Ishikawa (cell line): ENCODE results near the gene ZFAND5.

Experiments
- CEBPB ChIP-seq: IDR thresholded peaks from 2 replicates; pipeline ENCODE4 v1.6.1; 2012
- CREB1 ChIP-seq: IDR thresholded peaks from 2 replicates; pipeline ENCODE4 v1.6.1; 2012; ENCODE audit warnings: low read depth
- EGR1 ChIP-seq: IDR thresholded peaks from 2 replicates; pipeline ENCODE4 v1.6.1; 2012
- EP300 ChIP-seq: IDR thresholded peaks from 2 replicates; pipeline ENCODE4 v1.6.1; 2012; ENCODE audit warnings: borderline replicate concordance
- FOXM1 ChIP-seq: IDR thresholded peaks from 2 replicates; pipeline ENCODE4 v1.6.1; 2012; ENCODE audit warnings: low read depth, borderline replicate concordance
- MAX ChIP-seq: IDR thresholded peaks from 2 replicates; pipeline ENCODE4 v1.6.1; 2012
- NFIC ChIP-seq: IDR thresholded peaks from 2 replicates; pipeline ENCODE4 v1.6.1; 2012
- RAD21 ChIP-seq: IDR thresholded peaks from 2 replicates; pipeline ENCODE4 v1.6.1; 2012; ENCODE audit warnings: low read depth
- REST ChIP-seq: IDR thresholded peaks from 2 replicates; pipeline ENCODE4 v1.6.1; 2012; ENCODE audit warnings: low read depth, mild to moderate bottlenecking
- TAF1 ChIP-seq: IDR thresholded peaks from 2 replicates; pipeline ENCODE4 v1.6.1; 2012; ENCODE audit warnings: low read depth, mild to moderate bottlenecking
- TCF12 ChIP-seq: IDR thresholded peaks from 2 replicates; pipeline ENCODE4 v1.6.1; 2012; ENCODE audit warnings: low read depth
- TEAD4 ChIP-seq: IDR thresholded peaks from 2 replicates; pipeline ENCODE4 v1.6.1; 2012
- USF1 ChIP-seq: IDR thresholded peaks from 2 replicates; pipeline ENCODE4 v1.6.1; 2012
- YY1 ChIP-seq: IDR thresholded peaks from 2 replicates; pipeline ENCODE4 v1.6.1; 2012; ENCODE audit warnings: low read depth
- ZBTB7A ChIP-seq: IDR thresholded peaks from 2 replicates; pipeline ENCODE4 v1.6.1; 2012; ENCODE audit warnings: low read depth

Gene ZFAND5

GRCh38 chr9:72322678-72323077 is 42.3 kb downstream of the ZFAND5 start:
- no peak for TF ChIP-seq CEBPB
- no peak for TF ChIP-seq EP300
- TF ChIP-seq REST, result no peak
- TF ChIP-seq TEAD4, result no peak
- TF ChIP-seq EGR1, result no peak
- no peak for TF ChIP-seq TCF12
- no peak for TF ChIP-seq ZBTB7A
- no peak for TF ChIP-seq NFIC
- no peak for TF ChIP-seq CREB1
- TF ChIP-seq FOXM1, result no peak
- no peak for TF ChIP-seq YY1
- TF ChIP-seq MAX, result no peak
- no peak for TF ChIP-seq RAD21
- TF ChIP-seq USF1, result no peak

GRCh38 chr9:72322259-72322658 is 42.7 kb downstream of the ZFAND5 start:
- TF ChIP-seq TEAD4 (no peak), RAD21 (no peak), FOXM1 (no peak), NFIC (no peak), CEBPB (no peak), MAX (no peak), EP300 (no peak), TAF1 (no peak), YY1 (no peak), REST (no peak), EGR1 (no peak), ZBTB7A (no peak), TCF12 (no peak), USF1 (no peak)

GRCh38 chr9:72315510-72316311 is 49.3 kb downstream of the ZFAND5 start:
- no peak for TF ChIP-seq REST
- TF ChIP-seq NFIC, result peak; percentile 19; the same call in 1 of the 2 replicates

GRCh38 chr9:72315089-72315509 is 49.9 kb downstream of the ZFAND5 start:
- TF ChIP-seq TCF12 (no peak), EGR1 (no peak), FOXM1 (no peak), USF1 (no peak), CEBPB (no peak), CREB1 (no peak), ZBTB7A (0 out of 2 replicates have a peak, but pooled peaks have one; percentile 31), NFIC (peak; percentile 65)
